Measurements from ENCODE around the gene VAPA. TPM values are rescaled to one million over a fixed set of nuclear protein-coding genes. Genes with fewer than 3 reads are reported as not detected.

VAPA gene
- total RNA-seq, 2 donors from 2014 or later = 122 to 168 TPM

GRCh38 chr18:9991011-9992000 is 77.5 kb downstream of the VAPA start:
- Histone ChIP-seq H3K27me3 (ENCODE audit: control insufficient read depth, insufficient read depth, low read length, poor library complexity, severe bottlenecking) (no peaks in the 10 kb centered on the region), H3K9me3 (ENCODE audit: control insufficient read depth, low read length) (no peaks in the 10 kb centered on the region), H3K27ac (ENCODE audit: low read depth, low read length) (no peak overlapping the region), H3K4me1 (ENCODE audit: control insufficient read depth, insufficient read depth, low read length) (no peaks in the 10 kb centered on the region), H3K36me3 (ENCODE audit: control insufficient read depth, insufficient read depth, low read length) (no peaks in the 10 kb centered on the region), H3K9ac (ENCODE audit: extremely low read depth, low read length, poor library complexity, severe bottlenecking) (no peak overlapping the region), H3K4me3 (ENCODE audit: low read length) (no peak overlapping the region)
- H3K36me3 Mint-ChIP-seq (ENCODE audit: low read depth) = no peaks in the 10 kb centered on the region
- no peak overlapping the region for H3K27ac Mint-ChIP-seq
- peaks cover 12% of the 10 kb centered on the region for H3K27me3 Mint-ChIP-seq (ENCODE audit: insufficient read depth)
- WGBS, 2 experiments (ENCODE audit: insufficient coverage in 1 of 2, insufficient read length in 1 of 2) = 91 to 96% methylated on average over 27 to 29 of the region's 29 CpGs
- peaks cover 13% of the 10 kb centered on the region for H3K4me1 Mint-ChIP-seq
- no peak for TF ChIP-seq CTCF (conservative IDR thresholded peaks at IDR 0.05)
- no peak for DNase-seq
- no peak overlapping the region for H3K4me3 Mint-ChIP-seq
- no peaks in the 10 kb centered on the region for H3K9me3 Mint-ChIP-seq

GRCh38 chr18:9992300-9992972 is 78.6 kb downstream of the VAPA start:
- H3K27ac ChIP-seq (ENCODE audit: low read depth, low read length) = no peak overlapping the region
- peaks cover 3% of the 10 kb centered on the region for H3K9me3 ChIP-seq (ENCODE audit: control insufficient read depth, low read length)
- peaks cover 12% of the 10 kb centered on the region for H3K27me3 Mint-ChIP-seq (ENCODE audit: insufficient read depth)
- no peaks in the 10 kb centered on the region for H3K4me1 ChIP-seq (ENCODE audit: control insufficient read depth, insufficient read depth, low read length)
- H3K4me3 Mint-ChIP-seq = no peak overlapping the region
- H3K9me3 Mint-ChIP-seq = no peaks in the 10 kb centered on the region
- no peak overlapping the region for H3K4me3 ChIP-seq (ENCODE audit: low read length)
- TF ChIP-seq CTCF (conservative IDR thresholded peaks at IDR 0.05) = no peak
- H3K27me3 ChIP-seq (ENCODE audit: control insufficient read depth, insufficient read depth, low read length, poor library complexity, severe bottlenecking) = no peaks in the 10 kb centered on the region
- no peaks in the 10 kb centered on the region for H3K36me3 ChIP-seq (ENCODE audit: control insufficient read depth, insufficient read depth, low read length)
- no peak overlapping the region for H3K27ac Mint-ChIP-seq
- no peaks in the 10 kb centered on the region for H3K36me3 Mint-ChIP-seq (ENCODE audit: low read depth)
- 82 to 83% methylated on average over 8 to 9 of the region's 9 CpGs for WGBS, 2 experiments (ENCODE audit: insufficient coverage in 1 of 2, insufficient read length in 1 of 2)
- H3K9ac ChIP-seq (ENCODE audit: extremely low read depth, low read length, poor library complexity, severe bottlenecking) = no peak overlapping the region
- DNase-seq = no peak
- peaks cover 13% of the 10 kb centered on the region for H3K4me1 Mint-ChIP-seq

GRCh38 chr18:9992973-9993520 is 79.2 kb downstream of the VAPA start:
- no peak overlapping the region for H3K4me3 Mint-ChIP-seq
- TF ChIP-seq CTCF (conservative IDR thresholded peaks at IDR 0.05) = no peak
- WGBS, 2 experiments (ENCODE audit: insufficient coverage in 1 of 2, insufficient read length in 1 of 2) = 93 to 95% methylated on average over 9 to 11 of the region's 11 CpGs
- peaks cover 12% of the 10 kb centered on the region for H3K27me3 Mint-ChIP-seq (ENCODE audit: insufficient read depth)
- Histone ChIP-seq H3K36me3 (ENCODE audit: control insufficient read depth, insufficient read depth, low read length) (no peaks in the 10 kb centered on the region), H3K4me1 (ENCODE audit: control insufficient read depth, insufficient read depth, low read length) (no peaks in the 10 kb centered on the region), H3K9me3 (ENCODE audit: control insufficient read depth, low read length) (peaks cover 9% of the 10 kb centered on the region), H3K27ac (ENCODE audit: low read depth, low read length) (no peak overlapping the region), H3K9ac (ENCODE audit: extremely low read depth, low read length, poor library complexity, severe bottlenecking) (no peak overlapping the region), H3K27me3 (ENCODE audit: control insufficient read depth, insufficient read depth, low read length, poor library complexity, severe bottlenecking) (no peaks in the 10 kb centered on the region), H3K4me3 (ENCODE audit: low read length) (no peak overlapping the region)
- peaks cover 12% of the 10 kb centered on the region for H3K4me1 Mint-ChIP-seq
- no peak overlapping the region for H3K27ac Mint-ChIP-seq
- H3K9me3 Mint-ChIP-seq = peaks cover 5% of the 10 kb centered on the region
- H3K36me3 Mint-ChIP-seq (ENCODE audit: low read depth) = no peaks in the 10 kb centered on the region
- DNase-seq = no peak

Measured in endodermal cell (in vitro differentiated cells).